HepG2 (cell line): ENCODE results near the gene CTCF. TPM values are rescaled to one million over a fixed set of nuclear protein-coding genes. Genes with fewer than 3 reads are reported as not detected.
A peak's percentile ranks its signal among the peaks of the same experiment; 100 is the strongest.

Experiments used
- CENPBD1 ChIP-seq: sonication (generic); formaldehyde crosslinking; IDR thresholded peaks from 2 replicates; pipeline ENCODE4 v1.8.0; 2022; ENCODE audit warnings: missing genetic modification reagents, low read depth, mild to moderate bottlenecking, borderline replicate concordance
- EZH2 ChIP-seq: conservative IDR thresholded peaks from 2 replicates; pipeline ENCODE4 v1.6.1; 2012; ENCODE audit warnings: mild to moderate bottlenecking, low read depth, low read length, moderate library complexity
- FOXP1 ChIP-seq, 2 experiments: fragments of 450-650 bp in 1 of 2; IDR thresholded peaks; 2 replicates each; pipeline ENCODE4 v1.6.1; 2017 to 2018; ENCODE audit warnings: antibody characterized with exemption in 1 of 2
- HDAC1 ChIP-seq: sonication (generic); formaldehyde crosslinking; IDR thresholded peaks from 2 replicates; pipeline ENCODE4 v1.5.1; 2020; ENCODE audit warnings: mild to moderate bottlenecking, missing genetic modification reagents
- JUNB ChIP-seq: sonication (generic); formaldehyde crosslinking; IDR thresholded peaks from 2 replicates; pipeline ENCODE4 v1.8.0; 2022; ENCODE audit warnings: missing genetic modification reagents, mild to moderate bottlenecking, borderline replicate concordance
- NFE2 ChIP-seq: sonication (generic); formaldehyde crosslinking; IDR thresholded peaks from 2 replicates; pipeline ENCODE4 v1.4.0; 2020; ENCODE audit warnings: missing genetic modification reagents
- NFE2L2 ChIP-seq: fragments of 150-350 bp; IDR thresholded peaks from 2 replicates; pipeline ENCODE4 v1.6.1; 2014; ENCODE audit warnings: low read length
- SMAD1 ChIP-seq: sonication (generic); formaldehyde crosslinking; IDR thresholded peaks from 2 replicates; pipeline ENCODE4 v1.4.0; 2020; ENCODE audit warnings: missing genetic modification reagents, low read depth, mild to moderate bottlenecking, borderline replicate concordance
- SMARCC2 ChIP-seq: fragments of 450-650 bp; IDR thresholded peaks from 2 replicates; pipeline ENCODE4 v1.6.1; 2017; ENCODE audit warnings: antibody characterized with exemption, mild to moderate bottlenecking
- ZBTB14 ChIP-seq: sonication (generic); formaldehyde crosslinking; IDR thresholded peaks from 2 replicates; pipeline ENCODE4 v1.4.0; 2020; ENCODE audit warnings: missing genetic modification reagents
- ZNF180 ChIP-seq: sonication (generic); formaldehyde crosslinking; IDR thresholded peaks from 2 replicates; pipeline ENCODE4 v1.4.0; 2020; ENCODE audit warnings: low read depth, missing genetic modification reagents, borderline replicate concordance
- ZNF251 ChIP-seq: sonication (generic); formaldehyde crosslinking; IDR thresholded peaks from 2 replicates; pipeline ENCODE4 v1.9.0; 2021; ENCODE audit warnings: mild to moderate bottlenecking, missing genetic modification reagents
- ZNF407 ChIP-seq: sonication (generic); formaldehyde crosslinking; IDR thresholded peaks from one replicate; pipeline ENCODE4 v1.5.1; 2020; ENCODE audit warnings: mild to moderate bottlenecking, missing genetic modification reagents; ENCODE audit errors: not compliant biosample characterization
- ZNF652 ChIP-seq: IDR thresholded peaks from 2 replicates; pipeline ENCODE4 v1.6.1; 2016; ENCODE audit warnings: low read depth, borderline replicate concordance
- polyA plus RNA-seq, 8 experiments: library from polyadenylated mRNA; depleted of rRNA in 3 of 8; stranded (reverse) in 7 of 8; unstranded in 1 of 8; fragments of >200 nt; fragmentation: Illumina TruSeq in 4 of 8; extraction: Trizol in 4 of 8; gene quantifications; 2 replicates each; pipeline versions ENCODE4 v1.2.1 to v1.2.3, GENCODE V29; 2011 to 2016; ENCODE audit warnings: low read depth in 4 of 8, missing spikeins in 1 of 8, mixed read lengths in 1 of 8; ENCODE audit not compliant: insufficient read depth in 1 of 8
- total RNA-seq, 5 experiments: library from RNA; depleted of rRNA; stranded (reverse); fragments of >200 nt; fragmentation: Illumina TruSeq; extraction: Trizol; gene quantifications; 2 replicates each; pipeline ENCODE4 v1.2.3, GENCODE V29; 2016; ENCODE audit warnings: low read depth in 1 of 5
- TF ChIP-seq, protein P1 (sequence below): sonication (generic); formaldehyde crosslinking; IDR thresholded peaks from 2 replicates; pipeline ENCODE4 v1.9.0; 2021; ENCODE audit warnings: missing genetic modification reagents, borderline replicate concordance
- TF ChIP-seq, protein P2 (sequence below): IDR thresholded peaks from 2 replicates; pipeline ENCODE4 v1.6.1; 2016; ENCODE audit warnings: missing genetic modification reagents, missing compliant biosample characterization

The CTCF gene
- total and polyA plus RNA-seq, 2 of the 13 experiments (the other 11 are each of a cell fraction or from before 2014, with no cell fraction given): 19.5 to 37.5 TPM

GRCh38 chr16:67561824-67562525 is 351 bp upstream of the CTCF start (continued):
- no peak for TF ChIP-seq ZNF407
- TF ChIP-seq, protein P1, sequence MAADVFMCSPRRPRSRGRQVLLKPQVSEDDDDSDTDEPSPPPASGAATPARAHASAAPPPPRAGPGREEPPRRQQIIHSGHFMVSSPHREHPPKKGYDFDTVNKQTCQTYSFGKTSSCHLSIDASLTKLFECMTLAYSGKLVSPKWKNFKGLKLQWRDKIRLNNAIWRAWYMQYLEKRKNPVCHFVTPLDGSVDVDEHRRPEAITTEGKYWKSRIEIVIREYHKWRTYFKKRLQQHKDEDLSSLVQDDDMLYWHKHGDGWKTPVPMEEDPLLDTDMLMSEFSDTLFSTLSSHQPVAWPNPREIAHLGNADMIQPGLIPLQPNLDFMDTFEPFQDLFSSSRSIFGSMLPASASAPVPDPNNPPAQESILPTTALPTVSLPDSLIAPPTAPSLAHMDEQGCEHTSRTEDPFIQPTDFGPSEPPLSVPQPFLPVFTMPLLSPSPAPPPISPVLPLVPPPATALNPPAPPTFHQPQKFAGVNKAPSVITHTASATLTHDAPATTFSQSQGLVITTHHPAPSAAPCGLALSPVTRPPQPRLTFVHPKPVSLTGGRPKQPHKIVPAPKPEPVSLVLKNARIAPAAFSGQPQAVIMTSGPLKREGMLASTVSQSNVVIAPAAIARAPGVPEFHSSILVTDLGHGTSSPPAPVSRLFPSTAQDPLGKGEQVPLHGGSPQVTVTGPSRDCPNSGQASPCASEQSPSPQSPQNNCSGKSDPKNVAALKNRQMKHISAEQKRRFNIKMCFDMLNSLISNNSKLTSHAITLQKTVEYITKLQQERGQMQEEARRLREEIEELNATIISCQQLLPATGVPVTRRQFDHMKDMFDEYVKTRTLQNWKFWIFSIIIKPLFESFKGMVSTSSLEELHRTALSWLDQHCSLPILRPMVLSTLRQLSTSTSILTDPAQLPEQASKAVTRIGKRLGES (CRISPR knock-in tag): 0 out of 2 replicates have a peak, but pooled peaks have one; percentile 24
- TF ChIP-seq, protein P2, sequence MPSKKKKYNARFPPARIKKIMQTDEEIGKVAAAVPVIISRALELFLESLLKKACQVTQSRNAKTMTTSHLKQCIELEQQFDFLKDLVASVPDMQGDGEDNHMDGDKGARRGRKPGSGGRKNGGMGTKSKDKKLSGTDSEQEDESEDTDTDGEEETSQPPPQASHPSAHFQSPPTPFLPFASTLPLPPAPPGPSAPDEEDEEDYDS (CRISPR knock-in tag): peak; percentile 99
- no peak for TF ChIP-seq FOXP1 (IDR thresholded peaks at IDR 0.05)
- no peak; the same call in 1 of the 2 replicates for TF ChIP-seq FOXP1 (CRISPR knock-in tag; IDR thresholded peaks at IDR 0.05)
- TF ChIP-seq SMARCC2: no peak
- TF ChIP-seq SMAD1: no peak
- TF ChIP-seq JUNB (CRISPR knock-in tag): no peak
- no peak for TF ChIP-seq NFE2 (CRISPR knock-in tag)
- no peak; the same call in 1 of the 2 replicates for TF ChIP-seq ZNF652
- peak; percentile 84 for TF ChIP-seq ZBTB14 (CRISPR knock-in tag)
- no peak for TF ChIP-seq EZH2
- TF ChIP-seq NFE2L2: no peak
- TF ChIP-seq ZNF180 (CRISPR knock-in tag): no peak
- no peak for TF ChIP-seq CENPBD1 (CRISPR knock-in tag)
- peak; percentile 88 for TF ChIP-seq HDAC1 (CRISPR knock-in tag)
- TF ChIP-seq ZNF251: no peak
